Posterior vena cava (tissue), 2 donors: ENCODE measurements around the gene ASB1. TPM values are rescaled to one million over a fixed set of nuclear protein-coding genes. Genes with fewer than 3 reads are reported as not detected.

Experiments used
- DNase-seq: peaks from one replicate; pipeline ENCODE4 v3.0.0-alpha.2; 2020; ENCODE audit warnings: low spot score
- intact Hi-C, 2 donors: fragments of 100-400 bp; cut with DNase I; formaldehyde crosslinking; loops; one replicate each; pipeline versions ENCODE4 v1.14.1 to v1.14.2; 2022 to 2023
- total RNA-seq, 2 donors: library from RNA; stranded (reverse); fragmentation: NEBNext Ultra II Directional; extraction: Animal tissue kit (Norgen Biotek cat#: 25700); gene quantifications; one replicate each; pipeline ENCODE4 v1.2.1, GENCODE V29; 2021
- donor health status: DM: yes; HTN: yes; CAD: no.
- donor health status: DM: yes; HTN: yes; CAD: no.

Gene ASB1
- total RNA-seq, 2 donors from 2014 or later, result 36.3 to 39.7 TPM

- no peak for DNase-seq
- intact Hi-C loops, result no loop called here
Measured at GRCh38 chr2:238456970-238457926, 30.5 kb downstream of the ASB1 start.

GRCh38 chr2:238457927-238458324 is 31.2 kb downstream of the ASB1 start:
- intact Hi-C loops, result no loop called here

GRCh38 chr2:238458651-238459050 is 31.9 kb downstream of the ASB1 start:
- DNase-seq, result no peak
- intact Hi-C loops, result no loop called here

More at GRCh38 chr2:238457927-238458324, 31.2 kb downstream of the ASB1 start:
- no peak for DNase-seq

DNA sequence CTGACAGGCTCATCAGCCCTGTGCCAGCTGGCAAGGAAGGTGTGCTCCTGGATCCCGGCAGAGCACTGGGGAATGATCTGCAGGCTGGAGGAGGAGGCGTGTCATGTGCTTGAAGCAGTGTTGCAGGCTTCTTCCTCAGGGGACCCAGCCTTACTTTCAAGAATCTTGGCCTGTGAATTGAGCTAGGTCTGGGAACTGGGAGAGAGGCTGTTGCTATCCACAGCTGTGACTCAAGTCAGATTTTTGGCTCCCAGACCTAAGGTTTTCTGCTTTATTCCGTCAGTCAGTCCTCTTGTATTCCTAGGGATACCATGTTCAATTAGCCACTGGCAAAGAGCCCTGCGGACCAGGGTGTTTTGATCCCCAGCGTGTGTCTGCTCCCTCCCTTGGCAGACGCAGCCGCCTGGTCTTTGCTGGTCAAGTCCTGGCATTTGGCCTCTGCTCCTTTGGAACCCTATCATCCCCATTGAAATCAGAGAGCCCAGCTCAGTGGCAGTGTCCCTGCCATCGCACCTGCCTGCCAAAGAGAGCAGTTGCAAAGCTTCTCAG is 32.4 kb downstream of the ASB1 start:
- intact Hi-C loops, result no loop called here
- peak; percentile 88 for DNase-seq

GRCh38 chr2:238461051-238461450 is 34.3 kb downstream of the ASB1 start:
- no peak for DNase-seq
- intact Hi-C loops, result loop anchor here in 1 of 2 donors (2.0 to 10.0 kb wide), 2 partner anchors 14 to 86 kb away; no protein-coding TSS in a partner anchor

GRCh38 chr2:238461491-238461890 is 34.8 kb downstream of the ASB1 start:
- intact Hi-C loops, result loop anchor here in 1 of 2 donors (2.0 to 10.0 kb wide), 2 partner anchors 15 to 87 kb away; no protein-coding TSS in a partner anchor
- DNase-seq, result no peak

- peak; percentile 24 for DNase-seq
- intact Hi-C loops, result loop anchor here in 1 of 2 donors (2.0 to 10.0 kb wide), 2 partner anchors 15 to 87 kb away; no protein-coding TSS in a partner anchor
Measured at GRCh38 chr2:238461916-238462315, 35.2 kb downstream of the ASB1 start.

DNA sequence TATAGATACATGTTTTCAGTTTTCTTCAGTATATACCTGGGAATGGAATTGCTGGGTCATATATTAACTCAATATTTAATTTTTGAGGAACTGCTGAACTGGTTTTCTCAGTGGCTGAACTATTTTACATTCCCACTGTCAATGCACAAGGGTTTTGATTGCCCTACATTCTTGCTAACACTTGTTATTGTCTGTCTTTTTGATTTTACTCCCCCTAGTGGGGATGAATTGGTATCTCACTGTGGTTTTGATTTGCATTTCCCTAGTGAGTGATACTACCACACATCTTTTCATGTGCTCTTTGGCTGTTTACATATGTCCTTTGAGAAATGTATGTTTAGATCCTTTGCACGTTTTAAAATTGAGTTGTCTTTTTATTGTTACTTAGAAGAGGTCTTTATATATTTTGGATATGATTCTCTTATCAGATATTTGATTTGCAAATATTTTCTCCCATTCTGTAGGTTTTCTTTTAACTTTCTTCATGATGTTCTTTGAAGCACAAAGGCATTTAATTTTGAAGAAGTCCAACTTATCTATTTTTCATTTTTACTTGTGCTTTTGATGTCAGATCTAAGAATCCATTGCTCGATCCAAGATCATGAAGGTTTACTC is 36.2 kb downstream of the ASB1 start:
- DNase-seq, result no peak
- intact Hi-C loops, result loop anchor here in 1 of 2 donors (10.0 kb wide), 1 partner anchor 88 kb away; no protein-coding TSS in a partner anchor

DNA sequence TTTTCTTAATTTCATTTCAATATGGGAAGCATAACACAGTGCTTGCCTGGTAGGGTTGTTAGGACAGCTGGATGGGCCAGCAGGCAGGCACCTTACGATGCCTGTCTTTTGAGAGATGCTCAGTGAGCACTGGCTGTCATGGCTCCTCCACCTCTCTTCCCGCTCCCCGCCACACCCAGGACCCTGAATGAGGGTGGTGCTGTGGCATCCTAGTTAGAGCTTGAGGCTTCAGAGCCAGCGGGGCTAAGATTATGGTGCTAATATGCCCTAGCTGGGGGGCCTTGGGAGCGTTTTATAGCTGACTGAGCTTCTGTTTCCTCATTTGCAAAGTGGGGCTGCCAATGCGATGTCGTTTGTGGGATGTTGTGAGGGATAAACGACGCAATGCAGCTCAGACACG is 37.7 kb downstream of the ASB1 start:
- intact Hi-C loops, result loop anchor here in 1 of 2 donors (10.0 kb wide), 1 partner anchor 90 kb away; no protein-coding TSS in a partner anchor
- no peak for DNase-seq

GRCh38 chr2:238465487-238466242 is 38.9 kb downstream of the ASB1 start:
- peak; percentile 68 for DNase-seq

GRCh38 chr2:238466243-238466756 is 39.6 kb downstream of the ASB1 start:
- DNase-seq, result no peak
- intact Hi-C loops, result loop anchor here in 1 of 2 donors (10.0 kb wide), 1 partner anchor 91 kb away; no protein-coding TSS in a partner anchor

More at GRCh38 chr2:238465487-238466242, 38.9 kb downstream of the ASB1 start:
- intact Hi-C loops, result loop anchor here in 1 of 2 donors (10.0 kb wide), 1 partner anchor 91 kb away; no protein-coding TSS in a partner anchor

- intact Hi-C loops, result loop anchor here in 1 of 2 donors (10.0 kb wide), 1 partner anchor 92 kb away; no protein-coding TSS in a partner anchor
- no peak for DNase-seq
Measured at GRCh38 chr2:238467062-238467461, 40.3 kb downstream of the ASB1 start.

GRCh38 chr2:238467792-238468191 is 41.1 kb downstream of the ASB1 start:
- intact Hi-C loops, result loop anchor here in 1 of 2 donors (10.0 kb wide), 1 partner anchor 93 kb away; no protein-coding TSS in a partner anchor
- no peak for DNase-seq

DNA sequence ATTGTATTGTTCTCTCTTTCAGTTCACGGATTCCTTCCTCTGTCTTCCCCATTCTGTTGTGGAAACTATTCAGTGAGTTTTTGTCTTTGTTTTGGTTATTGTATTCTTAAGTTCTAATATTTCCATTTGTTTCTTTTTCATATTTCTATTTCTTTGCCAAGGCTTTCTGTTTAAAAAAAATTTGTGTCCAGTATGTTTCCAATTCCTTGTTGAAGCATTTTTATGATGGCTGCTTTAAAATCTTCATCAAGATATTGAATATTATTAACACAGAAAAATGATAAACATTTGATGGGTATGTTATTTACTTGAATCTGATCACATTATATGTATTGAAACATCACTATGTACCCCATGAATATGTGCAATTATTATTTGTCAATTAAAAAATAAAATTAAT is 42.4 kb downstream of the ASB1 start:
- intact Hi-C loops, result loop anchor here in 1 of 2 donors (10.0 kb wide), 1 partner anchor 94 kb away; no protein-coding TSS in a partner anchor
- DNase-seq, result no peak

- intact Hi-C loops, result no loop called here
- DNase-seq, result no peak
Measured at GRCh38 chr2:238473014-238473413, 46.3 kb downstream of the ASB1 start.

DNA sequence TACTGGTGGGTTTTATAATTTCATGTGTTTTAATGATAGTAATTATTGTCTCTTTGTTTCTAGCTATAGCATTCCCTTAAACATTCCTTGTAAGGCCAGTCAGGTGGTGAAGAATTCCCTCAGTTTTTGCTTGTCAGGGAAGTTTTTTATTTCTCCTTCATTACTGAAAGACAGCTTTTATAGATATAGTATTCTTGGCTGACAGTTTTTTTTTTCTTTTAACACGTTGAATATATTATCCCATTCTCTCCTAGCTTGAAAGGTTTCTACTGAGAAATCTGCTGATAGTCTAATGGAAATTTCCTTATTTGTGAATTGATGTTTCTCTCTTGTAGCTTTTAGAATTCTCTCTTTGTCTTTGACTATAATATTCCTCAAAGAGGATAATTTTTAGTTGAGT is 46.8 kb downstream of the ASB1 start:
- DNase-seq, result no peak
- intact Hi-C loops, result no loop called here

GRCh38 chr2:238475034-238475433 is 48.3 kb downstream of the ASB1 start:
- no peak for DNase-seq

DNA sequence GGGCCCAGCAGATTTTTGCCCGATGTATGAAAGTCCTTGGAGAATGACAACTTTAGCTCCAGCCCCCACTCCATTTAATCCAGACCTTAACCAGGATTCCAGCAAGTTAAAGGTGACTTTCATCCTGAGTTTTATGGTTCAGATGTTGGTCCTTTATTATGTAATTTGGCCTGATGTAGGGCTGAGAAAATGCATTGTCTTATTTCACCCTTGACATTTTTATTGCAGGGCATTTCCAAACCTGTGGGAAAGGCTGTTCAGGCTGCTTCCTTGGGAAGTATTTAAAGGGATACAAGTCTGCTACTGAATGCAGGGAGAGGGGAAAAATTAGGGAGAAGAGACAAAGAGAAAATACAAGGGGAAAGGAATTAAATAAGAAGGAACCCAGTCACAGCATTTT is 48.8 kb downstream of the ASB1 start:
- no peak for DNase-seq
- intact Hi-C loops, result no loop called here

More at GRCh38 chr2:238475034-238475433, 48.3 kb downstream of the ASB1 start:
- intact Hi-C loops, result no loop called here
